HS-5 (cell line): Measurements from ENCODE around the gene CTRL.

ENCODE experiments used
- DNase-seq: peaks from one replicate; pipeline ENCODE4 v3.0.0-alpha.2; 2012; ENCODE audit warnings: low read depth

Gene CTRL

DNA sequence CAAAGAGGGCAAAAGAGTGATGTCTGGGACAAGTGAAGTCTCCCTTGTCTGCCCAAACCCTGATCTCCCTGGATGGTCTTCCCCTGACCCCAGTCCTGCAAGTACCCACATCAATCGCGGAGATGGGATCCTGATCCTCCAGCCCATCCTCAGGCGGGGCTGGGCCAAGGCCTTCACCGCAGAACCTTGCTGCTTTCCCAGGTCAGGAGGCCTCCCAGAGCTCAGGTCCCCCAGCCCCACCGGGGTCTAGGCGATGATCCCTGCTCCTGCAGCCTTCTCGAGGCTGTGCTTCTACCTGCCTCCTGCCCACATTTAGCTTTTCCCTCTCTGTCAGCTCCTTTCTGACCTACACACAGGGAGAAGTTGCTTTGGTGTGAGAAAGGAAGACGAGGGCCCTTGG is 30.5 kb upstream of the CTRL start:
- no peak for DNase-seq

DNA sequence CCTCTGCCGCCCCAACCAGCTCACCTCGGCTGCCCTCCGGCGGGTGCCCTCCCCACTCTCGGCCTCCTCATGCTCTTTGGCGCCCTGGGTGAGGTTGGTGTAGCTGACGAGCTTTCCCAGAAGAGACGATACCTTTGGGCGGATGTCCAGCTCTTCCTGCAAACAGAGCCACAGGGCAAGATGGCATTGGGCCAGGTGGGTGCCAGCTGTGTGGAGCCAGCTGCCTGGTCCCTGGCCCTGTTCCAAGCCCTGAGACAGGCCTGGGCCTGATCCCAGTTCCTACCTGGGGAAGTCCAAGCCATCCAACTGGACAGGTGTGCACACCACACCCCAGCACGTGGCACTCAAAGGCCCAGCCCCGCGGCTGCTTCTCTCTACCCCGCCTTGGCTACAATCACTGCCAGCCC is 29.9 kb upstream of the CTRL start:
- DNase-seq, result no peak

DNA sequence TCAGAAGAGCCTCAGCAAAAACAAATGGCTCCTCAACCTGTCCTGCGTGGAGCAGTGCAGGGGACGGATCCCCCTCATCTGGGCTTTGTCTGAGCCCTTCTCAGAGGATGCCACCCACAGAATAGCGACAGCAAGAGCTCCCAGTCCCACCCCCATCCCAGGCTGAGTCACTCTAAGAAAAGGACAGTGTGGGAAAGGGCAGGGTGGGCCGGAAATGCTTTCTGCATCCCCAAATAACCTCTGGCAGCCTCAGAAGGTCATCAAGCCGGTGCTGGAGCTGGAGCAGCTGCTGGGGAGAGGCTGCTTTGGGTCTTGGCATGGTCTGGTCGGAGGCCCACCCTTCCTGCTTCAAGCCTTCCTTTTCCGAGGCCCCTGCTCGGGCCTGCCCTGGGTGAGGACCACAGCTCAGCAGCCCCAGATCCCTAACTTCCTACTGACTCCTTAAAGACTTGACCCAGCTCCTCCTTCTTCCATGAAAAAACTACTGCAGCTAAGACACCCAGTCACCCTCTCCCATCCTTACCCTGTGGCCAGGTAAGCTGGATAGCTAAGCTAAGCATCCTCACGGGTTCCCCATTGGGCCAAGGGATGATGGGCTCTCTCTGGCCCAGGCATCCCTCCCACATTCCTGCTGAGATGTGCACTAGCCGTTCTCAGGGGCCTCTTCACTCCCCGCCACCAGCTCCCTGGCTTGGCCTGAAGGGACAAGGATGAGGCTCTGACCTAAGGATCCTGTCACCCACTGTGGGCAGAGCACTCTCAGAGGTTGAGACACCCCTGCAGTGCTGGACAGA is 28.1 kb upstream of the CTRL start:
- DNase-seq, result no peak

DNA sequence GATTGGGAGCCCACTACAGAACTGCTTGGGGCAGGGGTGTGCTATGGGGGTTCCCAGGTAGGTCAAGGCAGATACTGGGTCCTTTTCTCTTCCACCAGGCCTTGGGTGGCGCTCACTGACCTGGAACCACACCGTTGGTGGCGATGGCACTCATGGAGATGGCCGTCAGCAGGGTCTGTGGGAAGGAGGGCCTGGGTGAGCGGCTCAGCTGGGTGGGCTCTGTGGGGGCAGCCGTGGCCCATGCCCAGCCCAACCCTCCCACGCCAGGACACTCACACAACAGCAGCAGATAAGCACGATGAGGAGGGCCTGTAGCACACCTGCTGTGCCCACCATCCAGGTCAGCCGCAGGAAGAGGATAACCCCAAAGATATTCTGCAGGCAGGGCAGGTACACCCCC is 26.0 kb upstream of the CTRL start:
- no peak for DNase-seq

DNA sequence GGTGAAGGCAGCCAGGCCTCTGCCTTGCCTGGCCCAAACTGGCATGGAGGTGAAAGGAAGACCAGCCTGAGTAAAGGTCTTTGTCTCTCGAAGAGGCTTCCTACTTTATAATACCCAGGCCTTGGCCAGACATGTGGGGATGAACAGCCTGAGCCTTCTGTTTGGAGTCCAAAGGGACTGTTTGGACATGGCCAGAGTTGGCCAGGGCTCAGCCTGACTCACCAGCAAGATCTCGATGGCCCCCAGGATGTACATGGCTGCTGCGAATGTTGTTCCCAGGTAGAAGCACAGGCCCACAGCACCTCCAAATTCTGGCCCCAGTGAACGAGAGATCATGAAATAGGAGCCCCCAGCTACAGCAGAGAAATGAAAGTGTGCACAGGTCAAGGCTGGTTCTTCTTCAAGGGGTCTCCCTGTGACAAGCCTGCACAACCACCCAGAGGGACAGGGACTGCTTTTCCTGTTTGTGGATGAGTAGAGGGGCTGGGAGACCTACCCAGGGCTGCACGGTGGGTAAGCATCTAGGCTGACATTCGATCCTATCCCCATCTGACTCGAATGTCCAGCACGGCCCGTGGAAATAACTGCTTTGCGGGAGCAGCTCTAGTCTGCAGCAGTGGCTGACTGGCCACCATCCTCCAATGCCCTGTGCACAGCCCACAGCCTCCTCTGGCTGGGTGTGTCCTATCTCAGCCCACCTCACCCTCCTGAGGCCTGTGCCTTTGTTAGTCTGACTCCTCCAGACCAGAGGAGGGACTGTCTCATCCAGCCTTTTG is 22.9 kb upstream of the CTRL start:
- DNase-seq, result no peak

DNA sequence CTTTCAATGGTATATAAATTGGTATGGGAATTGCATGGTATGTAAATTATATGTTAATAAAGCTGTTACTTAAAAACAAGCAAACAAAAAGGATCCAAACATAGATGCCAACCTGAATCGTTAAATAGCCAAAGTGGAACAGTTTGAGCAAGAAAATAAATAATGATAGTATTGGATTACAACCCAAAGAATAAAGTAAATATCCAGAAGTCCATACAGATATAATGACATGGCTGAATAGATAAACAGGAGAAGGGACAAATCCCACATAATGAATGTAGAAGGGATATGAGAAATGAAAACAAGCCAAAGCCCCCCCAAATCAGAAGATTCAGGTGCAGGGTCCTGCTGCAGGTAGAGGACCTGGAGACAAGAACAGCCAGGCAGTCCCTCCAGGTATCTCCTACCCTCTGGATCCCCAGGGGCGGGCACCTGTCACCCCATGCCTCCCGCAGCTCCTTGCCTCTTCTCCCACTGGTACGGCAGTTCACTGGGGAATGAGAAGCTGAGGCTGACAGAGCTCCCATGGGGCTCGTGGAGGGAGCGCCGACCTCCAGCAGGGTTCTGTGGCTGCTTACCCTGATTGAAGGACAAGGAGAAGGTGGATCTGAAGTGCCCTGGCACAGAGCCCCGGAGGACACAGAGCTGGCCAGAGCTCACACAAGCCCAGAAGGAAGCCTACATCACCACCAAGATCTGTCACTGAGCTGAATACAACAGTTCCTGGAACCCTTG is 22.1 kb upstream of the CTRL start:
- no peak for DNase-seq

DNA sequence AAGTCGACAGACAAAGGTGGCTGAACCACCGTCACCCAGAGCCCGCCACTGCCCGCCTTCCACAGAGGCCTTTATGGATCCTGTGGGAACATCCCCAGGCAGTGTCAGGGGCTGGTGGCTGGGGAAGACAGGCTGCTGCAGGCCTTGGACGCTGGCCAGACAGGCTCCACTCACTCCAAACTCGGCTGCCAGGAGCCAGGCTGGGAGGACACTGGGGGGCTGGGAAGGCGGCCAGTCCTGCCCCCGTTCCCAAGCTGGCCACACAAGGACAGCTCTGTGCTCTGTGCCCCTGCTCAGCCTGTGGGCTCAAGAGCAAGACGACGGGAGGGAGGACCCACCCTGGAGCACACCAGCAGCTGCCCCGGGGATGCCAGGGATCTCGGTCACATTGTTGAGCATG is 19.8 kb upstream of the CTRL start:
- no peak for DNase-seq

DNA sequence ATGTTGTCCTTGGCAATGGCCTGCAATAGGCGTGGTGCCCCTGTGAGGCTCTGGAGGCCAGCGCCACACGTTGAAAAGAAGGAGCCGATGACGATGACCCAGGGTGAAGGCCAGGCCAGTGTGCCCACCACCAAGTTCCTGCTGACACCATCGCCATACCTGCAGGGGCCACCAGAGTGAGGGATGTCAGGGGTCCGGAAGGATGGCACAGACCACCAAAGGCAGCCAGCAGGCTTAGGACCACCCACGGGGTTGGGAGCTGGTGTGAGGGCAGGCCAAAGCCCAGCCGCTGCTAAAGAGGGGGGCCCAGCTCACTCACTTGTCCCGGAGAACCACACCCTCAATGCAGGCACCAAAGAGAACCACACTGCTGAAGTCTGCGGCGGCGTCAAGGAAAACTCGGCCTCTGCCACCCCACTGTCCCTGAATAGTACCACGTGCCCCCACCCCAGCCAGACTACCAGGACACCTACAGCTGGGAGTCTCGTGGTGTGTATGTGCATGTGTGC is 18.7 kb upstream of the CTRL start:
- DNase-seq, result no peak

DNA sequence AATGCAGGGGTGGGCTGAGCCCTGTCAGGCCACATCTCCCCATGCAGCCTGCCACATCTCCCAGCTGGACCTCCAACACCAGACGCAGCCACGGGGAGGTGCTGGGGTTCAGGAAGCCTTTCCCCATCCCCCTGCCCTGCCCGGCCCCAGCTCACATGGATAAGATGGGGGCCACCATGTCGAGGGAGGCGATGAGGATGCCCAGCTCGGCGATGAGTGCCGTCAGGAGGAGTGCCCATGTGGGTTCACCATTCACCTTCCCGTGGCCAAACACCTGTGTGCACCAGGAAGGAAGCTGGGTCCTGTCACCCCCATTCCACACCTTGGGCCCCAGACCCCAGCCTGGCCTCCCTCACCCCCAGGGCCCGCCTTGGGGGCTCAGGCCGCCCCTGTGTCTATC is 18.0 kb upstream of the CTRL start:
- DNase-seq, result no peak

DNA sequence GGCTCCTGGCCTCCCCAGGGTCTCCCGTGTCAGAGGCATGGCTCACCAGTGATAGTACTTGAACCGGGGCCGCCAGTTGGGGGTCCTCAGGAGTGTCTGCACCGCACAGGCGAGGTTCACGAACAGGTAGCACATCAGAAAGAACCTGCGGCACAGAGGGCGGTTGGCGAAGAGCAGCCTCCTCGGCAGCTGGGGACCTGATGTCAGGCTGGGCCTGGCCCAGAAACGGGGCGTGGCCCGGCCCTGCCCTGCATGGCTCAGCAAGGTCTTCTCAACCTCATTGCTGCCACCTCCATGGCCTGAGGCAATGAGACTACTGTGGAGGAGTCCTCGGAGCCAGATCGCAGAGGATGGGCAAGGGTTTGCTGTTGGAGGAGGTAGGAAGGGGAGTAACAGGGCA is 16.4 kb upstream of the CTRL start:
- no peak for DNase-seq

DNA sequence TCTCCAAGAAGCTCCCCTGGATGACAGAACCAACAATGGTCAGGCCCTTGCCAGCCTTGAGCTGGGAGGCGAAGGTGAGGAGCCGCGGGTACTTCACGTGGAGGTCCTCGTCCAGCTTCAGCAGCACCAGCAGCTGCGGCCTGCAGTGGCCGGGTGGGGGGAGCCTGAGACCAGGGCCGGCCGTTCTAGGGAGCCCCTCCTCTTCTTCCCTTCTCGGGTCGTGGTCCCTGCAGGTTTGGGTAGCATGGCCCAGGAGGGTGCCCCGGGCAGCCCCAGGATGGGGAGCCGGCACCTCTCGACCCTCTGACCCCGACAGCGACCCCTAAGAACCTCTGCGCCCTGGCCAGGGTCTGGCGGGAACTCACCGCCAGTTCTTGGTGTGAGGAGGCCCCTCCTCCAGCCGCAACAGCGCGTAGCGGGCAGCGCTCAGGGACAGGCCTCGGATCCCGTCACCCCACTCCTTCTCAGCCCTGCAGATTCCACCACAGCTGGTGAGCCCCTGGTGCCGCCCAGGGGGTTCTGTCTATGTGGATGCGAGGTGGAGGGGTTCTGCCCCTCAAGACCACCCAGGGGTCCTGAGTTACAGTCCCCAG is 15.4 kb upstream of the CTRL start:
- no peak for DNase-seq

DNA sequence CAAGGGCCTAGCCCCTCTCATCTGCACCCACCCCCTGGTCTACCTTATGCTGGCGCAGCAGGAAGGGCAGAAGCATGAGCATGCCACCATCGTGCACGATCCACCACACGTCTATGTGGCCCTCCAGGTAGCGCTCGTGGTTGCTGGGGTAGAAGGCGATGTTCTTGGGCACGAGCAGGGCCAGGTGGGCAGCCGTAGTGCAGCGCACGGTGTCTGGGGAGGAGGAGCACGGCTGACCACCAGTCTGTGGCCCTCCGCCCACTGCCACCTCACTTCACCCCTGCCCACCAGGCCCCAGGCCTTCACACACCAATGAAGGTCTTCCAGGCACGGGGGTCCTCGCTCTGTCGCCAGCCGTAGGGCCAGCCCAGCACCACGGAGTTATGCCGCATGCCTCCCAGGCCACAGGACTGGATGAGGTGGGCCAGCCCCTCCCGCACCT is 14.5 kb upstream of the CTRL start:
- no peak for DNase-seq

DNA sequence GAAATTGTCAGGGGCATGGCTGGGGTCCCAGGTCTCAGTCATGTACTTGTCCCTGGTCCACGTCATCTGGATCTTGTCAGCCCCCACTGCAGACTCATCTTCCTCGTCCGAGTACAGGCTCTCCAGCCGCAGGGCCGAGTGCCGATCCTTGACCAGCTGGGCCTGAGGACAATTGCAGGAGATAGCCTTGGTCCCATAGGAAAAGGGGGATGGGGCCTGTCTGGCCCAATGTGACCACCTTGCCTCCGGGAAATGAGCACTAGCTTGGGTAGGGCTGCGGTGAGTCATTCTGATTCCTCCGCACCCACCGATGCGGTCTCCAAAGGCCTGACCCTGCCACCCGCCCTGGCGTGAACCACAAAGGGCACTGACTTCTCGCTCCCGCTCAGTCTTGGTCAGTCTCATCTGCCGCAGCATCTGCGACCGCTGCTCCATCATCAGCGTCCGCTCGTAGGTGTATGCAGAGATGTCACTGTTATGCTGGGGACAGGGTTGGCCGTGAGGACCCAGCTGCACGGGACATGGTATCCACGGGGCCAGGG is 13.8 kb upstream of the CTRL start:
- DNase-seq, result no peak

DNA sequence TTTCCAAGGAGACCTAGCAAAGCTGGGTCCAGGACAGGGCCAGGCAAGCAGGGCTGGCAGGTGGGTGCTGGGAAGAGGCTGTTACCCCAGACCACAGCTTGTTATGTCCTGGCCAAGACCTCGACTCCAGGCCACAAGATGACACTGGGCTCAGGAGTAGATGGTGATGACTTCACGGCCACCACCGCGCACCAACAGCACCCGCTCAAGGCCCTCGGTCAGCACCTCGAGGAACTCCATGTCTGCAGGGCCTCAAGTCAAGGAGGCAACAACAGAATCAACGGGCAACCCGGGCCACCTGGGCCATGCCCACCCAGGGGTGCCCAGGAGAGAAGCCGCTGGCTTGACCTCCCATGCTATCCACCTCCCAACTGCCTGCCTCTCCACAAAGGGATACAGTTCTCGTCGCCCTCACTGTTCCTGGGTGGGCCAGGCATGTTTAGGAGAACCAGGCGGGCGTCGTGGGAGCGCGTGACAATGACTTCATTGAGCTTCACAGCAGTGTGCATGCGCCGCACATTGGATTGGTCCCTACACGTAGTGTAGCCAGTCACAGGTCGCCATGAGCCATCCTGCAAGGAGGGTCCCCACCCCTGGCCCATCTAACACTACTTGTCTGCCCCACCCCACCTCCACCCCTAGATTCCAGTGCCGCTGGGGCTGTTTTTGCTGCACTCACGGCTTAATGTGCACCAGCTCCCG is 13.2 kb upstream of the CTRL start:
- DNase-seq, result no peak

DNA sequence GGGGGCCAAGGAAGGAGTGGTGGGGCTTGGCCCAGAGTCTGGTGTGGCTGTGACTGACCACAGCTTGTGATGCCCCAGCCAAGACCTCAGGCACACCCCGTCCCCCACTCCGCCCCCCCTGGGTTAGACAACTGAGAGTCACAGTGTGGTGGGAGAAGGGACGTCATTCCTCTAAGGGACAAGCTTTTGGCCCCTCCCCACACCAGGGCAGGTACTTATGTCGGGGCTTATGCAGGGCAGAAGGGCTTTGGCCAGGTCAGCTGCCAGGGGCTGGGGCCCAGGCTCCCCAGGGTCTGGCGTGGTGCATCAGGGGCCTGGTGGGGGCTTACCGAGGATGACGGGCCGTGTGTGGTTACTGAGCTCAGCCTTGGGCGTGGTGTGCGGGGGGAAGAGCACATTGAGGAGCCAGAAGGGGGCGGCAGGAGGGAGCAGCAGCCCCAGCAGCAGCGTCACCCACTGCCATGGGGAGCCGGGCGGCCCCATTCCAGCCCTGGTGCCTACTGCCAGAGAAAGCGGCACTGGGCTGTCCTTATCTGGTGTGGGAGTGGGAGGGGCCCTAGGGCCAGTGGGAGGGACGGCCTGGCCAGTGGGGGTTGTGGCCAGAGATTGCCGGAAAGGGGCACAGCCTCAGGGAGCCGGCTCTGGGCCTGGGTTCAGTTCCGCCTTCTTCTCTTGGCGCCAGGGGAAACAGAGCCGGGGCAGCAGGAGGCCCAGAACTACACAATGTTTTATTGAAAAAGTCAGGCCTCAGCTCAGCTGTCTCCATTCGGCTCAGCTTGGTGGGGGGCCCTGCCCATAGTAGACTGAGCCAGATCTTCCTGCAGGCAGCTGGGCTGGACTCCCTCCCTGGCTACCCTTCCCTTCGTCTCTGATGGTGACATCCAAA is 12.2 kb upstream of the CTRL start, which contains the start of gene LCAT:
Gene LCAT (minus strand): TSS at position 502 of the 886 bp plus-strand sequence. CDS start 19 bp downstream, at position 483.
- no peak for DNase-seq

DNA sequence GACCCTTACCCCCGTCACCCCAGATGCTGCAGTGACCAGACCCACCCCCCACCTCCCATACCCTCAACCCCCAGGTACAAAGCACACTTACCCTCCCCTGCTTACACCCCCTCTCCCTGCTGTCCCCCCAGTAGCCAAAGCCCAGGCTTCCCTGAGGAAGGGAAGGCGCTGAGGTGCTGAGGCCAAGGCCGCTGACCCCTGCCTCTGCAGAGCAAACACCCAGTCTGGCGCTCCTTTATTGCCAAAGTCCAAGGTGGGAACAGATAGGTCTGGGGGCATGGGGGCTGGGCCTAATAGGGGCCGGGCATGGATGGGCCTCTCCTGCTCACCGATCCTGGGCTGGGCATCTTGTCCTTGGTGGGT is 11.6 kb upstream of the CTRL start:
- DNase-seq, result no peak

DNA sequence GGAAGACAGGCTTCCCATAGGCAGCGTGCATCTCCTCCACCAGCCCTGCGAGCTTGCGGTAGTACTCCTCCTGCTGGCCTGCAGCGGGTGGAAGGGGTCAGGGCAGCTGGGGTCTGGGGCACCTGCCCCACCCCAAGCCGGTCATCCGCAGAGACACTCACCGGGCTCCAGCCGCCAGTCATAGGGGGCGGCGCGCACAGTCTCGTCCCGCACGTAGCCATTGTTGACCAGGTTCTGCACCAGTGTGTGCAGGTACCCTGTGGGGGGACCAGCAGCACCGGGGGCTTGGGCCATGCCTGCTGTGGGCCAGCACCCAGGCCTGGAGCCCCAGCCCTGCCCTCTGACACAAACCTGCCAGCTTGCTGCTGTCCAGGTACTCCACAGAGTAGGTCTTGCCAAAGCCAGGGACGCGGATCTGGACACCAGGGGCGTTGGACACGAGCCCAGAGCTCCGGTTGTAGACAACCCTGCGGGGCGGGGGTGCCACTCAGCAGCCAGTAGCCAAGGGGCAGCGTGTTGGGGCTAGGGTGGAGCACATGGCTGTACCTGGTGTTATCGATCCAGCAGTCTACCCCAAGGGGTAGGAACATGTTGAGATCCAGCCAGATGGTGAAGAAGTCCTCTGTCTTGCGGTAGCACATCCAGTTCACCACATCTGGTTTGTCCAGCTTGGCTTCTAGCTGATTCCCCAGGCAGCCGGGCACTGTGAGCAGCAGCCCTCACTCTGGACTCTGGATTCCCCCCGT is 11.0 kb upstream of the CTRL start:
- no peak for DNase-seq

DNA sequence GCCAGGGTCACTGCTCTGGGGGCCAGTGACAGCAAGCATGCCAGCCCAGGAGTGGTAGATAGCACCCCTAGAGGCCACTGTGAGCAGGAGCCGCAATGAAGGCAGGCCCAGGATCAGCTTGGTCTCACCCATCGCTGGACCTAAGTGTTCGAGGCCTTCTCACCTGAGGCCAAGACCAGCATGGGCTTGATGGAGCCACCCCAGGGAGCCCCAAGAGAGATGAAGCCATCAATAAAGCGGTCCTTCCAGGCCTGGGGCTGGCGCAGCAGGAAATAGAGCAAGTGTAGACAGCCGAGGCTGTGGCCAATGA is 10.5 kb upstream of the CTRL start:
- no peak for DNase-seq

DNA sequence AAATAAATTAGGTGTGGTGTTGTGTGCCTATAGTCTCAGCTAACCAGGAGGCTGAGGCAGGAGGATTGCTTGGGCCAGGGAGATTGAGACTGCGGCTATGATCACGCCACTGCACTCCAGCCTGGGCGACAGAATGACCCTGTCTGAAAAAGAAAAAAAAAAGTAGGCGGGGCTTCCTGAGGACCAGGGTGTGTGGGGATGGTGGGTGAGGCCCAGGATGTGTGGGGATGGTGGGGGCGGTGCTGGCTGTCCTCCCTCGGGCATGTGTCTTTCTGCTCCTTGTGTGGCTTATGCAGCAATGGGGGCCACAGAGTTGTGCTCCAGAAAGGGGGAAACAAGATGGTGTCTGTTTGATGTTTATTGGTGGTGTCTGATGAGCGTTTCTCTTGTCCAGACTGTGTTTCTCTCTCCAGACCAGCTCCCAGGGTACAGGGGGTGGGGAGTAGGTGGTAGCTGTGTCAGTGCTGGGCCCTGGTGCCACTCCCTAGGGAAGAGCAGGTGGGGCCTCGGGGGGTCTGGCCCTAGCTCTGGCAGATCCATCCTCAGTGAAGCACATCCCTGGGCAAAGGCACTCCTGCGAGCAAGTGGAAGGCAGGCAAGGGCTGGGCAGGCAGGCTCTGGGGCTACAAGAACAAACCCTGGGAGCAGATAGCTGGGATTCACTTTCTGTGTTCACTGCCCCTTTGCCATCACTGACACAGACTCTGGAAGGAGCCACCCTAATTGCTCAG is 10.0 kb upstream of the CTRL start:
- DNase-seq, result no peak
